Choroid plexus epithelial cell (primary cell): ENCODE results near the gene WDR12.
"Not testable (repeated sequence)": the region's sequence is repeated elsewhere in the genome, so short reads cannot be mapped to it uniquely, and the experiment has no call there.

Experiments
- DNase-seq: peaks from one replicate; pipeline ENCODE4 v3.0.0-alpha.2; 2010; ENCODE audit warnings: low read depth
- H3K4me3 ChIP-seq: 2 replicates; pipeline ENCODE4 v1.5.1; 2011; ENCODE audit warnings: low read depth, mild to moderate bottlenecking, control low read depth, low read length, moderate library complexity
- CTCF ChIP-seq: conservative IDR thresholded peaks from 2 replicates; pipeline ENCODE4 v1.5.1; 2011; ENCODE audit warnings: low read depth, mild to moderate bottlenecking, control low read depth, inconsistent platforms, low read length, moderate library complexity

Gene WDR12

GRCh38 chr2:202911512-202912341 lies at the start of gene WDR12, which contains the start of gene CARF:
Gene WDR12 (minus strand): TSS chr2:202911673. CDS start chr2:202911476, 197 bp downstream.
Gene CARF (plus strand): TSS chr2:202912275. CDS start chr2:202941903, 29,628 bp downstream.
- peak within 1 kb of the TSS; percentile 73 for H3K4me3 ChIP-seq
- no peak for TF ChIP-seq CTCF
- peak; percentile 96 for DNase-seq

- TF ChIP-seq CTCF: no peak
- no peak overlapping the region for H3K4me3 ChIP-seq
- no peak for DNase-seq
These were observed 49.1 kb upstream of the WDR12 start for GRCh38 chr2:202960524-202960923.

GRCh38 chr2:202950592-202950991 lies 39.1 kb upstream of the WDR12 start:
- H3K4me3 ChIP-seq: no peak overlapping the region
- DNase-seq: peak; percentile 15
- no peak for TF ChIP-seq CTCF

GRCh38 chr2:202949333-202949732 lies 37.9 kb upstream of the WDR12 start:
- H3K4me3 ChIP-seq, DNase-seq: not testable (repeated sequence)

- TF ChIP-seq CTCF: no peak
- no peak for DNase-seq
- H3K4me3 ChIP-seq: no peak overlapping the region
These were observed 34.0 kb upstream of the WDR12 start for GRCh38 chr2:202945497-202945896.

- TF ChIP-seq CTCF: no peak
- DNase-seq: peak; percentile 43
- H3K4me3 ChIP-seq: no peak overlapping the region
These were observed 33.3 kb upstream of the WDR12 start for GRCh38 chr2:202944816-202945215.

GRCh38 chr2:202944408-202944807 lies 32.9 kb upstream of the WDR12 start:
- DNase-seq: peak; percentile 61

More at GRCh38 chr2:202944408-202944807, 32.9 kb upstream of the WDR12 start:
- H3K4me3 ChIP-seq: no peak overlapping the region
- no peak for TF ChIP-seq CTCF
